ENCODE results near the gene AGAP1. TPM values are rescaled to one million over a fixed set of nuclear protein-coding genes. Genes with fewer than 3 reads are reported as not detected.
"Not testable (repeated sequence)": the region's sequence is repeated elsewhere in the genome, so short reads cannot be mapped to it uniquely, and the experiment has no call there.

The AGAP1 gene
- total and polyA plus RNA-seq, 2 donors (not counting 3 experiments of a cell fraction or from before 2014, with no cell fraction given), result 10.2 to 20.9 TPM

DNA sequence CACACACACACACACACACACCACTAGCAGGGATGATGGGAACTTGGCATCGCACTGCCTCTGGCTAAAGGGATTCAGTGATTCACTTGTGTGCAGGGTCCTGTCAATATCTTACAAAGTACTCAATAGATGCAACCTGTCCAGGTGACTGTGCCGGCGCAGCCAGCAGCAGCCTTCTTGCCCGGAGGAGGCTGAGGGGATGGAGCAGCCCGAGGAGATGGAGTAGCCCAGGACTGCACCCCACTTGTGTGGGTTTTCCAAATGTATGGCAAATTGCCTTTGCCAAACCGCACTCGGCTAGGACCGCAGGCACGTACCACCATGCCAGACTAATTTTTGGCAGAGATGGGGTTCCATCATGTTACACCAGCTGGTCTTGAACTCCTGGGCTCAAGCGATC, 643.2 kb downstream of the AGAP1 start:
- Histone ChIP-seq H3K4me2 (ENCODE audit: insufficient read depth, low read length) (no peak overlapping the region), H3K4me3 (replicated peaks in 1 of 3; ENCODE audit: insufficient read depth in 1 of 3, low read depth in 1 of 3, low read length in 3 of 3) (no peak overlapping the region), H3K9ac (replicated peaks; ENCODE audit: extremely low read depth, insufficient read depth, low read length) (no peak overlapping the region), H3K4me1 (ENCODE audit: control insufficient read depth, extremely low read depth, insufficient read depth, low read length) (no peaks in the 10 kb centered on the region), H4K20me1 (replicated peaks; ENCODE audit: control insufficient read depth, extremely low read depth, insufficient read depth, low read length) (no peaks in the 10 kb centered on the region), H3K36me3 (ENCODE audit: control insufficient read depth in 2 of 2, extremely low read depth in 1 of 2, insufficient read depth in 2 of 2, low read length in 2 of 2) (no peaks in the 10 kb centered on the region), H3K79me2 (ENCODE audit: control insufficient read depth, insufficient read depth, low read length) (no peaks in the 10 kb centered on the region), H3K27me3 (ENCODE audit: control insufficient read depth in 2 of 2, insufficient read depth in 2 of 2, low read length in 2 of 2) (no peaks in the 10 kb centered on the region), H3K9me1 (replicated peaks; ENCODE audit: control insufficient read depth, extremely low read depth, insufficient read depth, low read length) (no peaks in the 10 kb centered on the region), H2AFZ (ENCODE audit: low read depth, low read length) (no peak overlapping the region), H3K9me3 (replicated peaks; ENCODE audit: control insufficient read depth, insufficient read depth, low read length) (no peaks in the 10 kb centered on the region), H3K27ac (ENCODE audit: insufficient read depth, low read depth, low read length) (no peak overlapping the region)
- no TSS peak for BruUV-seq (replicated peaks)
- intact Hi-C loops (cut with micrococcal nuclease) (no loop called here), dilution Hi-C loops (cut with MboI; ENCODE audit: extremely low pct_ligation_motif_present, low sequenced_read_pairs) (no loop called here)
- CTCF ChIA-PET, result interaction anchor here (1.1 kb wide), 1 partner anchor 30 kb away, joined by 4 read pairs; no protein-coding TSS in a partner anchor
- POLR2A ChIA-PET, result no interaction called here
- FAIRE-seq (no peak), DNase-seq (ENCODE audit: low read depth, low spot score) (no peak)
- TF ChIP-seq, protein P1, sequence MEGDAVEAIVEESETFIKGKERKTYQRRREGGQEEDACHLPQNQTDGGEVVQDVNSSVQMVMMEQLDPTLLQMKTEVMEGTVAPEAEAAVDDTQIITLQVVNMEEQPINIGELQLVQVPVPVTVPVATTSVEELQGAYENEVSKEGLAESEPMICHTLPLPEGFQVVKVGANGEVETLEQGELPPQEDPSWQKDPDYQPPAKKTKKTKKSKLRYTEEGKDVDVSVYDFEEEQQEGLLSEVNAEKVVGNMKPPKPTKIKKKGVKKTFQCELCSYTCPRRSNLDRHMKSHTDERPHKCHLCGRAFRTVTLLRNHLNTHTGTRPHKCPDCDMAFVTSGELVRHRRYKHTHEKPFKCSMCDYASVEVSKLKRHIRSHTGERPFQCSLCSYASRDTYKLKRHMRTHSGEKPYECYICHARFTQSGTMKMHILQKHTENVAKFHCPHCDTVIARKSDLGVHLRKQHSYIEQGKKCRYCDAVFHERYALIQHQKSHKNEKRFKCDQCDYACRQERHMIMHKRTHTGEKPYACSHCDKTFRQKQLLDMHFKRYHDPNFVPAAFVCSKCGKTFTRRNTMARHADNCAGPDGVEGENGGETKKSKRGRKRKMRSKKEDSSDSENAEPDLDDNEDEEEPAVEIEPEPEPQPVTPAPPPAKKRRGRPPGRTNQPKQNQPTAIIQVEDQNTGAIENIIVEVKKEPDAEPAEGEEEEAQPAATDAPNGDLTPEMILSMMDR (IDR thresholded peaks at IDR 0.05; ENCODE audit: extremely low read depth in 1 of 2, insufficient read depth in 1 of 2, low read depth in 1 of 2, low read length in 2 of 2), result no peak
- TF ChIP-seq, protein P2, sequence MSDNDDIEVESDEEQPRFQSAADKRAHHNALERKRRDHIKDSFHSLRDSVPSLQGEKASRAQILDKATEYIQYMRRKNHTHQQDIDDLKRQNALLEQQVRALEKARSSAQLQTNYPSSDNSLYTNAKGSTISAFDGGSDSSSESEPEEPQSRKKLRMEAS (IDR thresholded peaks at IDR 0.05; ENCODE audit: insufficient read depth, insufficient read length), result no peak
- no peak for TF ChIP-seq POLR2A (IDR thresholded peaks at IDR 0.05; ENCODE audit: low read depth, low read length)
- TF ChIP-seq GATA2 (IDR thresholded peaks at IDR 0.05; ENCODE audit: insufficient read depth, insufficient read length, low read depth, low read length), result no peak
- TF ChIP-seq POLR2AphosphoS5 (IDR thresholded peaks at IDR 0.05; ENCODE audit: insufficient read depth, low read depth, low read length), result no peak
- TF ChIP-seq EZH2 (IDR thresholded peaks at IDR 0.05; ENCODE audit: borderline replicate concordance, low read depth, low read length, severe bottlenecking), result no peak
- TF ChIP-seq MYC (IDR thresholded peaks at IDR 0.05; ENCODE audit: low read depth, low read length), result no peak
- TF ChIP-seq JUN (IDR thresholded peaks at IDR 0.05; ENCODE audit: borderline replicate concordance, insufficient read depth, insufficient read length, low read depth), result no peak
- TF ChIP-seq FOS (IDR thresholded peaks at IDR 0.05; ENCODE audit: borderline replicate concordance, insufficient read depth, low read length), result no peak

DNA sequence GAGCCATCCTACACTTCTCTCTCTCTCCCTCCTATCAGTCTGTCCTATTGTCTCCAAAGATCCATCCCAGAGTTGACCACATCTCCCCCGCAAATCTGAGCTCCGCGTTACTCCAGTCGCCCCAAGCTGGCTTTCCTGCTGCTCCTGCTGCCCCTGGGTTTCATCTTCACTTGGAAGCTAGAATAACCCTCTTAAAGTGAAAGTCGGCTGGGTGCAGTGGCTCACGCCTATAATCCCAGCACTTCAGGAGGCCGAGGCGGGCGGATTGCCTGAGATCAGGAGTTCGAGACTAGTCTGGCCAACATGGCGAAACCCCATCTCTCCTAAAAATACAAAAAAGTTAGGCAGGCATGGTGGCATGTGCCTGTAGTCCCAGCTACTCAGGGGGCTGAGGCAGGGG, 647.8 kb downstream of the AGAP1 start:
- FAIRE-seq; dilution Hi-C loops (cut with MboI; ENCODE audit: extremely low pct_ligation_motif_present, low sequenced_read_pairs); H3K27ac ChIP-seq (ENCODE audit: insufficient read depth, low read depth, low read length); H3K9me1 ChIP-seq (replicated peaks; ENCODE audit: control insufficient read depth, extremely low read depth, insufficient read depth, low read length); BruUV-seq (replicated peaks); intact Hi-C loops (cut with micrococcal nuclease); POLR2A ChIA-PET; H4K20me1 ChIP-seq (replicated peaks; ENCODE audit: control insufficient read depth, extremely low read depth, insufficient read depth, low read length); H3K36me3 ChIP-seq (ENCODE audit: control insufficient read depth in 2 of 2, extremely low read depth in 1 of 2, insufficient read depth in 2 of 2, low read length in 2 of 2); H2AFZ ChIP-seq (ENCODE audit: low read depth, low read length); DNase-seq (ENCODE audit: low read depth, low spot score); H3K79me2 ChIP-seq (ENCODE audit: control insufficient read depth, insufficient read depth, low read length); H3K9ac ChIP-seq (replicated peaks; ENCODE audit: extremely low read depth, insufficient read depth, low read length); H3K4me3 ChIP-seq (replicated peaks in 1 of 3; ENCODE audit: insufficient read depth in 1 of 3, low read depth in 1 of 3, low read length in 3 of 3); H3K4me2 ChIP-seq (ENCODE audit: insufficient read depth, low read length); H3K9me3 ChIP-seq (replicated peaks; ENCODE audit: control insufficient read depth, insufficient read depth, low read length); H3K27me3 ChIP-seq (ENCODE audit: control insufficient read depth in 2 of 2, insufficient read depth in 2 of 2, low read length in 2 of 2); H3K4me1 ChIP-seq (ENCODE audit: control insufficient read depth, extremely low read depth, insufficient read depth, low read length): not testable (repeated sequence)
- CTCF ChIA-PET, result interaction anchor here (1.6 to 2.3 kb wide), 3 partner anchors 10 to 362 kb away, joined by 3 to 10 read pairs (median 10); no protein-coding TSS in a partner anchor

Measured in endothelial cell of umbilical vein (primary cell).